ENCODE results near the gene FAM240B.

The FAM240B gene

DNA sequence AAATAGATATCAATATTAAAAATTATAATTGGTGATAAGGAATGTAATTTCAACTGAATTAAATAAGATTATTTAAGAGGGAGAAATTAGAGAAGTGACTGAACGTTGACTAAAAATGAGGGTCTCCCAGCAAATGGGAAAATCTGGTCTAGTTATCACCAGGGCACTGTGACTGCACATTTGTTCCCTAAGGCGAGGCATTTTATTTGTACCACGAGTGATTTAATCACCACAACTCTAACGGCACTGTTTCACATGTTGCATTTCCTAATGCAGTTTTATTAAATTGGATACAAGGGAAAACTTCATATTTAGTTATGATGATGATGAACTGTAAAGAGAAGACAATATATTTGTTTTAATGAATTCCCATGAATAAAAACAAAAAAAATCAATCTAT lies 26.4 kb upstream of the FAM240B start:
- H3K27ac ChIP-seq (replicated peaks; ENCODE audit: low read length), result no peak overlapping the region
- WGBS, 2 donors (ENCODE audit: extremely low coverage in 2 of 2, insufficient read length in 2 of 2, insufficient replicate concordance in 1 of 2), result no CpG with 5 or more reads among the region's 4 CpGs

DNA sequence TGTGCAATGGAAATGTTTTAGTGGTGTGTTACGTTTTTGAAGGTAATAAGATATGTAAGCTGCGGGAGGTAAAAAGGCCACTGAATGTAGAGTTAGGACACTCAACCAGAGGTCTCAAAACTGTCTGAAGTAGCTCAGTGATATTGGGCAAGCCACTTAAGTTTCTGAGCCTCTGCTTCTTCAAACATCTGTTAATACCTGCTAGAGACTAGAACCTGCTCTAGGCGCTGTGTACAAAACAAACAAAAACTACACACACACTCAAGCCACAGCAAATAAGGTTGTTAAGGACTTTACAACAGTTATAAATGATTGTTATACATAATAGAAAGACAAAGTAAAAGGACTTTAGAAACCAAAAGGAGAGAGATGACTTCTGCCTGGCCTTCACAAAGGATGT lies 24.6 kb upstream of the FAM240B start:
- no peak for DNase-seq (ENCODE audit: low spot score)
- no peak overlapping the region for H2BK120ac ChIP-seq (ENCODE audit: low read depth, low read length)
- no peak overlapping the region for H3K9ac ChIP-seq (ENCODE audit: low read depth, low read length, poor library complexity)
- H3K4me3 ChIP-seq (ENCODE audit: low read length in 2 of 2), result no peak overlapping the region
- no peaks in the 10 kb centered on the region for H3K79me1 ChIP-seq (ENCODE audit: low read depth, low read length)
- no peak overlapping the region for H4K8ac ChIP-seq (ENCODE audit: low read depth, low read length)
- H2BK5ac ChIP-seq (ENCODE audit: low read length), result no peak overlapping the region
- H3K14ac ChIP-seq (ENCODE audit: low read length), result no peak overlapping the region
- H3K4me2 ChIP-seq (ENCODE audit: insufficient read depth, low read length, poor library complexity, severe bottlenecking), result no peak overlapping the region
- no peak overlapping the region for H3K18ac ChIP-seq (ENCODE audit: low read length)
- H3K9me3 ChIP-seq (replicated peaks in 1 of 2; ENCODE audit: control insufficient read depth in 2 of 2, insufficient read depth in 1 of 2, low read depth in 1 of 2, low read length in 2 of 2), result no peaks in the 10 kb centered on the region
- no peak overlapping the region for H3K23ac ChIP-seq (ENCODE audit: low read depth, low read length, poor library complexity)
- no peak overlapping the region for H2BK15ac ChIP-seq (ENCODE audit: low read length)
- H3K27me3 ChIP-seq (ENCODE audit: control insufficient read depth in 3 of 3, insufficient read depth in 3 of 3, low read depth in 1 of 3, low read length in 3 of 3), result no peaks in the 10 kb centered on the region
- H4K91ac ChIP-seq (ENCODE audit: low read depth, low read length, poor library complexity), result no peak overlapping the region
- no peaks in the 10 kb centered on the region for H3K4me1 ChIP-seq (ENCODE audit: control insufficient read depth in 2 of 2, insufficient read depth in 1 of 2, low read depth in 1 of 2, low read length in 2 of 2)
- no peak overlapping the region for H3K27ac ChIP-seq (replicated peaks; ENCODE audit: low read length)
- no peak overlapping the region for H3K4ac ChIP-seq (ENCODE audit: low read length)
- no peak overlapping the region for H2AFZ ChIP-seq (ENCODE audit: low read length)
- H2AK5ac ChIP-seq (ENCODE audit: low read depth, low read length), result no peak overlapping the region
- WGBS, 2 donors (ENCODE audit: extremely low coverage in 2 of 2, insufficient read length in 2 of 2, insufficient replicate concordance in 1 of 2), result no CpG with 5 or more reads among the region's 3 CpGs
- no peaks in the 10 kb centered on the region for H3K36me3 ChIP-seq (replicated peaks in 1 of 2; ENCODE audit: control insufficient read depth in 2 of 2, insufficient read depth in 2 of 2, low read length in 2 of 2)
- H2BK12ac ChIP-seq (ENCODE audit: low read length), result no peak overlapping the region

More for the DNA sequence above, 26.4 kb upstream of the FAM240B start:
- Histone ChIP-seq H2BK5ac (ENCODE audit: low read length) (no peak overlapping the region), H3K9ac (ENCODE audit: low read depth, low read length, poor library complexity) (no peak overlapping the region), H2BK12ac (ENCODE audit: low read length) (no peak overlapping the region), H3K4me1 (ENCODE audit: control insufficient read depth in 2 of 2, insufficient read depth in 1 of 2, low read depth in 1 of 2, low read length in 2 of 2) (no peaks in the 10 kb centered on the region), H2AK5ac (ENCODE audit: low read depth, low read length) (no peak overlapping the region), H3K27me3 (ENCODE audit: control insufficient read depth in 3 of 3, insufficient read depth in 3 of 3, low read depth in 1 of 3, low read length in 3 of 3) (no peaks in the 10 kb centered on the region), H3K79me1 (ENCODE audit: low read depth, low read length) (no peaks in the 10 kb centered on the region), H3K18ac (ENCODE audit: low read length) (no peak overlapping the region), H3K23ac (ENCODE audit: low read depth, low read length, poor library complexity) (no peak overlapping the region), H3K4me2 (ENCODE audit: insufficient read depth, low read length, poor library complexity, severe bottlenecking) (no peak overlapping the region), H3K36me3 (replicated peaks in 1 of 2; ENCODE audit: control insufficient read depth in 2 of 2, insufficient read depth in 2 of 2, low read length in 2 of 2) (no peaks in the 10 kb centered on the region), H4K8ac (ENCODE audit: low read depth, low read length) (no peak overlapping the region), H2BK15ac (ENCODE audit: low read length) (no peak overlapping the region), H2BK120ac (ENCODE audit: low read depth, low read length) (no peak overlapping the region), H3K14ac (ENCODE audit: low read length) (no peak overlapping the region), H4K91ac (ENCODE audit: low read depth, low read length, poor library complexity) (no peak overlapping the region), H3K4ac (ENCODE audit: low read length) (no peak overlapping the region), H3K9me3 (replicated peaks in 1 of 2; ENCODE audit: control insufficient read depth in 2 of 2, insufficient read depth in 1 of 2, low read depth in 1 of 2, low read length in 2 of 2) (no peaks in the 10 kb centered on the region), H3K4me3 (ENCODE audit: low read length in 2 of 2) (no peak overlapping the region), H2AFZ (ENCODE audit: low read length) (no peak overlapping the region)
- no peak for DNase-seq (ENCODE audit: low spot score)

DNA sequence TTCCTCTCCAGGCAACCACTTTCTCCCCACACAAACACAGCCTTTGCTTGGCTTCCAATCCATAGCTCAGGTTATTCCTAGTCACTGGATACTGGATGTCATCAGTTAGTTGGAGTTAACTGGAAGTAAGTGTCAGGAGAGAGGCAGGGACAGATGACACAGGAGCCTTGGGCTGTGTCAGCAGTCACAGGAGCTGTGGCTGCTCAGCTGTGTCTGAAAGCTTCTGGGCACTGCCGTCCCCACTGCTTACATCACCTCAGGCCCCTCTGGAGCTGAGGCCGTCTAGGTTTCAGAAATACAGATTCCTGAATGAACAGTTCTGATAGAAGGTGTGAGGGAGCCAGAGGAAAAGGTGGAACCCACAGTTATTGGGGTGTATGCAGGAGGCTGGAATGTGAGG lies 17.3 kb upstream of the FAM240B start:
- Histone ChIP-seq H3K23ac (ENCODE audit: low read depth, low read length, poor library complexity) (no peak overlapping the region), H3K9ac (ENCODE audit: low read depth, low read length, poor library complexity) (no peak overlapping the region), H2AFZ (ENCODE audit: low read length) (no peak overlapping the region), H3K4me1 (ENCODE audit: control insufficient read depth in 2 of 2, insufficient read depth in 1 of 2, low read depth in 1 of 2, low read length in 2 of 2) (no peaks in the 10 kb centered on the region), H3K4me2 (ENCODE audit: insufficient read depth, low read length, poor library complexity, severe bottlenecking) (no peak overlapping the region), H3K9me3 (replicated peaks in 1 of 2; ENCODE audit: control insufficient read depth in 2 of 2, insufficient read depth in 1 of 2, low read depth in 1 of 2, low read length in 2 of 2) (peaks cover 0 to 2% of the 10 kb centered on the region in 2 donors), H3K27ac (replicated peaks; ENCODE audit: low read length) (no peak overlapping the region), H3K4me3 (ENCODE audit: low read length in 2 of 2) (no peak overlapping the region), H2BK120ac (ENCODE audit: low read depth, low read length) (no peak overlapping the region), H4K8ac (ENCODE audit: low read depth, low read length) (no peak overlapping the region), H2BK12ac (ENCODE audit: low read length) (no peak overlapping the region), H3K79me1 (ENCODE audit: low read depth, low read length) (no peaks in the 10 kb centered on the region), H3K36me3 (replicated peaks in 1 of 2; ENCODE audit: control insufficient read depth in 2 of 2, insufficient read depth in 2 of 2, low read length in 2 of 2) (no peaks in the 10 kb centered on the region), H3K4ac (ENCODE audit: low read length) (no peak overlapping the region), H2BK15ac (ENCODE audit: low read length) (no peak overlapping the region), H3K14ac (ENCODE audit: low read length) (no peak overlapping the region), H3K27me3 (ENCODE audit: control insufficient read depth in 3 of 3, insufficient read depth in 3 of 3, low read depth in 1 of 3, low read length in 3 of 3) (no peaks in the 10 kb centered on the region), H2BK5ac (ENCODE audit: low read length) (no peak overlapping the region), H4K91ac (ENCODE audit: low read depth, low read length, poor library complexity) (no peak overlapping the region), H2AK5ac (ENCODE audit: low read depth, low read length) (no peak overlapping the region), H3K18ac (ENCODE audit: low read length) (no peak overlapping the region)
- no CpG with 5 or more reads among the region's 2 CpGs for WGBS, 2 donors (ENCODE audit: extremely low coverage in 2 of 2, insufficient read length in 2 of 2, insufficient replicate concordance in 1 of 2)
- DNase-seq (ENCODE audit: low spot score), result no peak

DNA sequence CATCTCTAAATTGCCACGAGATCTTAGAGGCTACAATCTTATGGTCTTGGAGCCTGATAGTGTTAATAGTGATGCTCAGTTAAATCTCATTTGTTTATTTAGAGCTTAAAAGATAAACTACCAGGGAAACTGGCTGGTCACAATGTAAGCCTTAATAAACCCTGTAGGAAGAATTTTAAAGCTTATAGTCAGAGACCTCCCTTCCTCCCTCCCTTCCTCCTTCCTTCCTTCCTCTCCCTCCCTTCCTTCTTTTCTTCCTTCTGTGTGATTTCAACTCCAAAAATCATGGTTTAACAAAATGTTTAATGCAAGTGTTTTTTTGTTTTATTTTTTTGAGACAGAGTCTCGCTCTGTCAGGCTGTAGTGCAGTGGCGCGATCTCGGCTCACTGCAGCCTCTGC lies 14.9 kb upstream of the FAM240B start:
- H2AK5ac ChIP-seq (ENCODE audit: low read depth, low read length), result no peak overlapping the region
- no peaks in the 10 kb centered on the region for H3K36me3 ChIP-seq (replicated peaks in 1 of 2; ENCODE audit: control insufficient read depth in 2 of 2, insufficient read depth in 2 of 2, low read length in 2 of 2)
- peaks cover 0 to 2% of the 10 kb centered on the region in 2 donors for H3K9me3 ChIP-seq (replicated peaks in 1 of 2; ENCODE audit: control insufficient read depth in 2 of 2, insufficient read depth in 1 of 2, low read depth in 1 of 2, low read length in 2 of 2)
- H2BK15ac ChIP-seq (ENCODE audit: low read length), result no peak overlapping the region
- H3K4me2 ChIP-seq (ENCODE audit: insufficient read depth, low read length, poor library complexity, severe bottlenecking), result no peak overlapping the region
- no peaks in the 10 kb centered on the region for H3K79me1 ChIP-seq (ENCODE audit: low read depth, low read length)
- no peaks in the 10 kb centered on the region for H3K4me1 ChIP-seq (ENCODE audit: control insufficient read depth in 2 of 2, insufficient read depth in 1 of 2, low read depth in 1 of 2, low read length in 2 of 2)
- no peak overlapping the region for H4K91ac ChIP-seq (ENCODE audit: low read depth, low read length, poor library complexity)
- H2BK5ac ChIP-seq (ENCODE audit: low read length), result no peak overlapping the region
- no peak overlapping the region for H3K14ac ChIP-seq (ENCODE audit: low read length)
- H2AFZ ChIP-seq (ENCODE audit: low read length), result no peak overlapping the region
- no peak overlapping the region for H2BK12ac ChIP-seq (ENCODE audit: low read length)
- no peak overlapping the region for H3K18ac ChIP-seq (ENCODE audit: low read length)
- H3K4me3 ChIP-seq (ENCODE audit: low read length in 2 of 2), result no peak overlapping the region
- H3K27ac ChIP-seq (replicated peaks; ENCODE audit: low read length), result no peak overlapping the region
- no peak for DNase-seq (ENCODE audit: low spot score)
- H4K8ac ChIP-seq (ENCODE audit: low read depth, low read length), result no peak overlapping the region
- H3K9ac ChIP-seq (ENCODE audit: low read depth, low read length, poor library complexity), result no peak overlapping the region
- no peak overlapping the region for H2BK120ac ChIP-seq (ENCODE audit: low read depth, low read length)
- H3K23ac ChIP-seq (ENCODE audit: low read depth, low read length, poor library complexity), result no peak overlapping the region
- no peak overlapping the region for H3K4ac ChIP-seq (ENCODE audit: low read length)
- no peaks in the 10 kb centered on the region for H3K27me3 ChIP-seq (ENCODE audit: control insufficient read depth in 3 of 3, insufficient read depth in 3 of 3, low read depth in 1 of 3, low read length in 3 of 3)
- no CpG with 5 or more reads among the region's 5 CpGs for WGBS, 2 donors (ENCODE audit: extremely low coverage in 2 of 2, insufficient read length in 2 of 2, insufficient replicate concordance in 1 of 2)

Measured in neuronal stem cell (in vitro differentiated cells).